ENCODE data around the gene RCAN1.

RCAN1 gene

DNA sequence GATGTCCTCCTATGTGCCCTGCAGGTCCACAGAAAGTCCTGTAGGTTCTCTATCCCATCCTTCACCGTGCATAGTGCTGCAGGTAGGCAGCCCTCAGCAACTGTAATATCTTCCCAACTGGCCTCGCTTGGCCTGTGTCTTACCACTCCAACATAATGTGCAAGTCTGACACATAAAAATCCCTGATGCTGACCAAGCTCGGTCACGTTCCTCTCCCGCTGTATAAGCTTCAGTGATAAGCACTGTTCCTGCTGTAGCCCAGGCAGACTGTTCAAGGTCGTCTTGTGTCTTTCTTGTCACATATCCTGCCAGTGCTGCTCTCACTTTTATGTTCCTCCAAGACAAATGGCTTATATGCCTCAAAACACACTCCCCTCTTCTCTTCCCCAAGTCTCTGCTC lies 83.5 kb downstream of the RCAN1 start:
- no peak for DNase-seq
- Histone ChIP-seq H3K36me3 (no peaks in the 10 kb centered on the region), H3K4me3 (ENCODE audit: low read depth, low read length) (no peak overlapping the region)

DNA sequence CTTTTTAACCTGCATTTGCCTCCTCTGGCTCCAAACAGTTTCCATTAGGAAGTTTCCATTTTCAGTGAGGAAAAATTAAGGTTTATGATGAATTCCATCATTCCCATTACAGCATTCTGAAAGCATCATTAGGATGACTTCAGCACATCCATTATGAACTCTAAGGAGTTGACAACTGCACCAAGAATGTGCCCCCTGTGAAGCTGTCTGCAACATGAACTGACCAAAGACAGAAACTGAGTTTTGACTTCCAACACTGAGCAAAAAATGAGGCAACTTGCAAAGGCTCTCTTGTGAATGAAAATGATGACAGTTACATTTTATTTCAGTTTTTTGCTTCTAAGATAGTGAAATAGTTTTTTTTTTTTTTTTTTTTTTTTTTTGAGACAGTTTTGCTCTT lies 84.7 kb downstream of the RCAN1 start:
- Histone ChIP-seq H3K27ac (no peak overlapping the region), H3K27me3 (ENCODE audit: insufficient read depth, low read depth, severe bottlenecking) (no peaks in the 10 kb centered on the region), H3K4me3 (ENCODE audit: low read depth, low read length) (no peak overlapping the region), H3K36me3 (no peaks in the 10 kb centered on the region), H3K9me3 (ENCODE audit: severe bottlenecking) (no peaks in the 10 kb centered on the region)
- TF ChIP-seq, protein P1, sequence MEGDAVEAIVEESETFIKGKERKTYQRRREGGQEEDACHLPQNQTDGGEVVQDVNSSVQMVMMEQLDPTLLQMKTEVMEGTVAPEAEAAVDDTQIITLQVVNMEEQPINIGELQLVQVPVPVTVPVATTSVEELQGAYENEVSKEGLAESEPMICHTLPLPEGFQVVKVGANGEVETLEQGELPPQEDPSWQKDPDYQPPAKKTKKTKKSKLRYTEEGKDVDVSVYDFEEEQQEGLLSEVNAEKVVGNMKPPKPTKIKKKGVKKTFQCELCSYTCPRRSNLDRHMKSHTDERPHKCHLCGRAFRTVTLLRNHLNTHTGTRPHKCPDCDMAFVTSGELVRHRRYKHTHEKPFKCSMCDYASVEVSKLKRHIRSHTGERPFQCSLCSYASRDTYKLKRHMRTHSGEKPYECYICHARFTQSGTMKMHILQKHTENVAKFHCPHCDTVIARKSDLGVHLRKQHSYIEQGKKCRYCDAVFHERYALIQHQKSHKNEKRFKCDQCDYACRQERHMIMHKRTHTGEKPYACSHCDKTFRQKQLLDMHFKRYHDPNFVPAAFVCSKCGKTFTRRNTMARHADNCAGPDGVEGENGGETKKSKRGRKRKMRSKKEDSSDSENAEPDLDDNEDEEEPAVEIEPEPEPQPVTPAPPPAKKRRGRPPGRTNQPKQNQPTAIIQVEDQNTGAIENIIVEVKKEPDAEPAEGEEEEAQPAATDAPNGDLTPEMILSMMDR (IDR thresholded peaks at IDR 0.05; ENCODE audit: low read depth, low read length) = no peak
- no peak for DNase-seq

More for the DNA sequence above, 83.5 kb downstream of the RCAN1 start:
- TF ChIP-seq, protein P1 (IDR thresholded peaks at IDR 0.05; ENCODE audit: low read depth, low read length) = no peak
- H3K27me3 ChIP-seq (ENCODE audit: insufficient read depth, low read depth, severe bottlenecking) = no peaks in the 10 kb centered on the region
- no peaks in the 10 kb centered on the region for H3K9me3 ChIP-seq (ENCODE audit: severe bottlenecking)
- no peak overlapping the region; the same call in 1 of the 2 replicates for H3K27ac ChIP-seq

DNA sequence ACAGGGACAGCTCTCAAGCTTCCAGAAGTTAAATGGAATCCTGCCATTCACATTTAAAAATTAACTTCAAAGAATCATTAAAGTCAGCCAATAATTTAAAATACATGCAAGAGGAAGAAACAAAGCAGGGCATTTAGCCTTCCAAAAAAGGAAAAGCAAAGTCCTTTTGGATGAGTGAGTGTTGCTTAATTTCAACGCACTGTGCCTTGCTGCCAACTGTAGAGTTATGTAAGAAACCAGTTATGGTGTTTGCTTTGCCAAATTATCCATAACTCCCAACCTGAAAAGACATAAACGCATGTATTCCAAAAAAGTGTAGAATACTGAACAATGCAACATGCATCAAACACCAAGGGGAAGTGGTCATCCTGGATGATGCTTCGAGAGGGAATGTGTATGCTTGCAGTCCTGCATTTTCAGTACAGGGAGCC lies 86.8 kb downstream of the RCAN1 start:
- Histone ChIP-seq H3K27ac (no peak overlapping the region), H3K9me3 (ENCODE audit: severe bottlenecking) (no peaks in the 10 kb centered on the region), H3K4me3 (ENCODE audit: low read depth, low read length) (no peak overlapping the region), H3K27me3 (ENCODE audit: insufficient read depth, low read depth, severe bottlenecking) (no peaks in the 10 kb centered on the region), H3K36me3 (no peaks in the 10 kb centered on the region)
- no peak for DNase-seq
- TF ChIP-seq, protein P1 (IDR thresholded peaks at IDR 0.05; ENCODE audit: low read depth, low read length) = no peak

DNA sequence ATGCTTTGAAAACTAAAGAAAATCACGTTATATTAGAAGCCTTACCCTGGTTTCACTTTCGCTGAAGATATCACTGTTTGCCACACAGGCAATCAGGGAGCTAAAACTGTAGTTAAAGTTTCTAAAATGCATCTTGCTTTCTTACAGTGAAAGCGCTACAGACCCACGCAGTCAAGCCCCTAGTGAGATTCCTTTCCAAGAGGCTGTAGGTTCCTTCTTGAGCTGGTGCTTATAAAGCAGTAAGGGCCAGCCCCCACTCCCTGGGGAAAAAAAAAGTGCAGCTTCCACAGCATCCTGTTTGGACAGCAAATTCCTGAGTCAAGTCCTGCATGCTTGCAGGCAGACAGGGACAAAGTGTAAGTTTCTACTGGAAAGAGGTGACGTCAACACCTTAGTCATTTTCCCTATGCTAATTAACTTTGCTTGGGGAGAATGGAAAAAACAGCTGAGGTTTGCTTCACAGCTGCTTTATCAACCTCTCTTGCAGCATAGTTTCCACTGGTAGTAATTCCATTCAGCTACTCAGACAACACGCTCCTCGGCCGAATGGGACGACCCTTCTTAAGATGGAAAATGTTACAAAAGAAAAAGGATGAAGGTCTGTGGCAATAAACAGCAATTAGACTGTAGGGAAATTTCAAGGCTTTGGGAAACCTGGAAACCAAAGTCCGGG lies 88.2 kb downstream of the RCAN1 start:
- TF ChIP-seq, protein P1 (IDR thresholded peaks at IDR 0.05; ENCODE audit: low read depth, low read length) = no peak
- no peaks in the 10 kb centered on the region for H3K9me3 ChIP-seq (ENCODE audit: severe bottlenecking)
- H3K27ac ChIP-seq = no peak overlapping the region
- H3K36me3 ChIP-seq = no peaks in the 10 kb centered on the region
- DNase-seq = no peak
- no peaks in the 10 kb centered on the region for H3K27me3 ChIP-seq (ENCODE audit: insufficient read depth, low read depth, severe bottlenecking)
- H3K4me3 ChIP-seq (ENCODE audit: low read depth, low read length) = no peak overlapping the region

DNA sequence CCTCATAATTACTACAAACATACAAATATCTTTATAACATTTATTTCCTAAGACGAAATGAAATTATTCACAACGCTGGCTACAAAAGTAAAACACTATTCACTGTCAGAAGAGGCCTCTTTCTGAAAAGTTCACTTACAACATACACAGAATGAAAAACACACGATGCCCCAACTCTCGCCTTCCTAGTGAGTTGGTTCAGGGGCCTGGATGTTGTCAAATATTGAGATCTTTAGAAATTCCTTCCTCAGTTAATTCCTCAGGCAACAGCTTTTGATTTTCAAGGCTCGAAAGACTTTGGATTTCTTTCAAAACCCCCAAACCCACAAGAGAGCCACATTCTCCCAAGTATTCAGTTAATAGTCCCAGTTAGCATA lies 88.7 kb downstream of the RCAN1 start:
- no peaks in the 10 kb centered on the region for H3K27me3 ChIP-seq (ENCODE audit: insufficient read depth, low read depth, severe bottlenecking)
- TF ChIP-seq, protein P1 (IDR thresholded peaks at IDR 0.05; ENCODE audit: low read depth, low read length) = no peak
- DNase-seq = no peak
- no peaks in the 10 kb centered on the region for H3K9me3 ChIP-seq (ENCODE audit: severe bottlenecking)
- H3K36me3 ChIP-seq = peaks cover 2% of the 10 kb centered on the region; the same call in 1 of the 2 replicates
- H3K4me3 ChIP-seq (ENCODE audit: low read depth, low read length) = no peak overlapping the region
- no peak overlapping the region for H3K27ac ChIP-seq
